Skin epidermis (tissue), 12 donors: Measurements from ENCODE around the gene SLC38A8.
A peak's percentile ranks its signal among the peaks of the same experiment; 100 is the strongest.

ENCODE experiments used
- H3K27ac ChIP-seq, 21 experiments: fragments of 200-600 bp; sonication (generic) in 11 of 21; one replicate each; pipeline ENCODE4 v1.5.0; 2020; ENCODE audit warnings: mild to moderate bottlenecking in 3 of 21, inconsistent platforms in 2 of 21, moderate library complexity in 2 of 21
- H3K4me3 ChIP-seq, 7 experiments: fragments of 200-600 bp; sonication (generic) in 2 of 7; one replicate each; pipeline ENCODE4 v1.5.0; 2020; ENCODE audit warnings: inconsistent platforms in 2 of 7, mild to moderate bottlenecking in 2 of 7, moderate library complexity in 1 of 7

SLC38A8 gene

GRCh38 chr16:84042308-84042878 is at the start of gene SLC38A8:
SLC38A8 (minus strand) TSS chr16:84042795; CDS start chr16:84042157, 638 bp downstream.
- Histone ChIP-seq H3K4me3 (no peak within 1 kb of the TSS), H3K27ac (no peak within 1 kb of the TSS)

- Histone ChIP-seq H3K4me3 (no peak overlapping the region), H3K27ac (no peak overlapping the region)
These were observed 48.9 kb upstream of the SLC38A8 start for GRCh38 chr16:84091460-84091859.

GRCh38 chr16:84090211-84090610 is 47.6 kb upstream of the SLC38A8 start:
- Histone ChIP-seq H3K4me3 (no peak overlapping the region), H3K27ac (no peak overlapping the region)

GRCh38 chr16:84088695-84089395 is 46.2 kb upstream of the SLC38A8 start:
- Histone ChIP-seq H3K4me3 (no peak overlapping the region), H3K27ac (no peak overlapping the region)

- no peak overlapping the region for H3K4me3 ChIP-seq
- H3K27ac ChIP-seq, result no peak overlapping the region
These were observed 45.0 kb upstream of the SLC38A8 start for GRCh38 chr16:84087466-84088151.

GRCh38 chr16:84087001-84087400 is 44.4 kb upstream of the SLC38A8 start:
- no peak overlapping the region for H3K4me3 ChIP-seq
- H3K27ac ChIP-seq, result no peak overlapping the region

GRCh38 chr16:84086341-84086740 is 43.7 kb upstream of the SLC38A8 start:
- no peak overlapping the region for H3K27ac ChIP-seq
- H3K4me3 ChIP-seq, result no peak overlapping the region

- H3K27ac ChIP-seq, result no peak overlapping the region
- H3K4me3 ChIP-seq, result no peak overlapping the region
These were observed 43.2 kb upstream of the SLC38A8 start for GRCh38 chr16:84085773-84086172.

GRCh38 chr16:84085271-84085667 is 42.7 kb upstream of the SLC38A8 start:
- Histone ChIP-seq H3K4me3 (no peak overlapping the region), H3K27ac (no peak overlapping the region)

GRCh38 chr16:84084570-84085270 is 42.1 kb upstream of the SLC38A8 start:
- Histone ChIP-seq H3K27ac (no peak overlapping the region), H3K4me3 (no peak overlapping the region)

- peak overlapping the region in 1 of 21 experiments; percentile 11 for H3K27ac ChIP-seq
- no peak overlapping the region for H3K4me3 ChIP-seq
These were observed 40.4 kb upstream of the SLC38A8 start for GRCh38 chr16:84082835-84083569.

GRCh38 chr16:84082110-84082509 is 39.5 kb upstream of the SLC38A8 start:
- Histone ChIP-seq H3K27ac (no peak overlapping the region), H3K4me3 (no peak overlapping the region)

- Histone ChIP-seq H3K27ac (no peak overlapping the region), H3K4me3 (no peak overlapping the region)
These were observed 38.9 kb upstream of the SLC38A8 start for GRCh38 chr16:84081446-84081989.

GRCh38 chr16:84080813-84081212 is 38.2 kb upstream of the SLC38A8 start:
- H3K4me3 ChIP-seq, result no peak overlapping the region
- no peak overlapping the region for H3K27ac ChIP-seq

GRCh38 chr16:84080378-84080777 is 37.8 kb upstream of the SLC38A8 start:
- H3K4me3 ChIP-seq, result no peak overlapping the region
- H3K27ac ChIP-seq, result no peak overlapping the region

- H3K27ac ChIP-seq, result no peak overlapping the region
- H3K4me3 ChIP-seq, result no peak overlapping the region
These were observed 37.1 kb upstream of the SLC38A8 start for GRCh38 chr16:84079664-84080063.

GRCh38 chr16:84075376-84075775 is 32.8 kb upstream of the SLC38A8 start:
- no peak overlapping the region for H3K4me3 ChIP-seq
- H3K27ac ChIP-seq, result no peak overlapping the region

- Histone ChIP-seq H3K4me3 (no peak overlapping the region), H3K27ac (no peak overlapping the region)
These were observed 32.1 kb upstream of the SLC38A8 start for GRCh38 chr16:84074721-84075120.

GRCh38 chr16:84072014-84072413 is 29.4 kb upstream of the SLC38A8 start:
- Histone ChIP-seq H3K4me3 (no peak overlapping the region), H3K27ac (no peak overlapping the region)

GRCh38 chr16:84071121-84071520 is 28.5 kb upstream of the SLC38A8 start:
- H3K27ac ChIP-seq, result no peak overlapping the region
- no peak overlapping the region for H3K4me3 ChIP-seq
